HG03060 (cell line): ENCODE results near the gene GJC1.

Experiments used
- ATAC-seq: cut with Tn5 transposase; IDR thresholded peaks from one replicate; pipeline ENCODE4 v1.9.1; 2021; ENCODE audit warnings: low read depth, moderate number of reproducible peaks; ENCODE audit not compliant: unreplicated experiment

The GJC1 gene

GRCh38 chr17:44829523-44830358, at the start of gene GJC1:
TSS of gene GJC1 (minus strand) at chr17:44830287. CDS start at chr17:44805817, 24,470 bp downstream.
- no peak for ATAC-seq

GRCh38 chr17:44879376-44879775, 49.3 kb upstream of the GJC1 start:
- no peak for ATAC-seq

GRCh38 chr17:44878627-44879221, 48.6 kb upstream of the GJC1 start:
- ATAC-seq: no peak

- no peak for ATAC-seq
These were observed 47.0 kb upstream of the GJC1 start for GRCh38 chr17:44877121-44877520.

DNA sequence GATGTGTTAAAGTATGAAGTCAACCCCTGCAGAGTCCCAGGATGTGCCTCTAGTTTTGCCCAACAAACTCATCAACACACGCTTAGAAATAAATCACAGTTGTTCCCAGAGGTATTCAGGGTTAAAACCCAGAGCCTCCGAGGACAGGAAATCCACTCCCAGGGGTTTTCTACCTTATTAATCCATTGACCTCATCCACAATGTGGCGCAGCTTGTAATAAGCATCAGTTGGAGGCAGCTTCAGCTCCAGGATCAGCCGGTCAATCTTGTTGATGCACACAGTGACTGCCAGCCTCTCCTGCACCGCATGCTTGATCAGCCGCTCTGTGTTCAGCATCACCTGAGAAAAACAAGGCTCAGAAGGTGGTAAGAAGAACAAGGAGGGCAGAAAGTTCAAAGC, 45.7 kb upstream of the GJC1 start:
- ATAC-seq: no peak

GRCh38 chr17:44872131-44872768, 42.2 kb upstream of the GJC1 start:
- ATAC-seq: no peak

DNA sequence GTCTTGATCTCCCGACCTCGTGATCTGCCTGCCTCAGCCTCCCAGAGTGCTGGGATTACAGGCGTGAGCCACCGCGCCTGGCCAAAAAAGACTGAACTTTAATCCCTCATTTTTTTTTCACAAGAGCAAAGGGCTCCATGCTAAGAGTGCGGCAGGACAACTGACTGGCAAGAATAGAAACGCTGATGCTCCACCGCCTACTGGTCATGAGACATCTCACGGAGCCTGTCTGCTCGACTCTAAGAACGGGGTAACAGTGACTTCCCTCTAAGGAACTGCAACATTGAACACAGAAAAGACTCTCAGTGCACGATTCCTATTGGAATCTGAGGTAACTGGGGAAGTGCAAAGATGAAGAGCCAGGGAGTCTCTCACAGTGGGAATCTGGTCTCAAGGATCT, 41.5 kb upstream of the GJC1 start:
- ATAC-seq: no peak

- no peak for ATAC-seq
These were observed 37.8 kb upstream of the GJC1 start for GRCh38 chr17:44867841-44868240.

DNA sequence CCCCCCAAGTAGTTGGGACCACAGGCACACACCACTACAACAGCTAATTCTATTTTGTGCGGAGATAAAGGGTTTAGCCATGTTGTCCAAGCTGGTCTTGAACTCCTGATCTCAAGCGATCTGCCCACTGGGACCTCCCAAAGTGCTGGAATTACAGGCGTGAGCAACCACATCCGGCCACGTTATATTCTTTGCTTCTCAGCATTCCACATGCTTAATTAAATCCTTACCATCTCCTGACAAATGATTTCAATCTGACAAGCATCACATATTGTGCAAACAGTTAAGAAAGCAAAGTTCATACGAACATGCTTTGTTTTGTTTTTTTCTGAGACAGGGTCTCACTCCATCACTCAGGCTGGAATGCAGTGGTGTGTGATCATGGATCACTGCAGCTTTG, 35.8 kb upstream of the GJC1 start:
- no peak for ATAC-seq

- no peak for ATAC-seq
These were observed 35.2 kb upstream of the GJC1 start for GRCh38 chr17:44865231-44865660.

DNA sequence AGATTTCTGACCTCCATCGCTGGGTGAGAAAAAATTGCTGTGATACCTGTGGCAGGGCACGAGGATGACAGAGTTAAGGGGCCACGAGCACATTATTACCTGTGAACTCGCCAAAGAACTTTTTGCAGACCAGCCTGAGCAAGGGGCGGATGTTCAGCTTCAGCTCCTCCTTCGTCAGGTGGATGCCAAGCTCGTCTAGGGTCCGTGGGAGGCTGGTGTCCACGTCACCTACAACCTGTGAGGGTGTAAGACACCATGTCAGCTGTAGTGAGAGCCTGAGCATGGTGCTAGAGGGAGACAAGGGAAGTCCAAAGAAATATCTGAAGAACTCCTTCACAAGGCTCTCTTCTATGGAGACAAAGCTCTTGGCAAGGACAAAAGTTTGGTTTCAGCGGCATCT, 34.7 kb upstream of the GJC1 start:
- no peak for ATAC-seq

DNA sequence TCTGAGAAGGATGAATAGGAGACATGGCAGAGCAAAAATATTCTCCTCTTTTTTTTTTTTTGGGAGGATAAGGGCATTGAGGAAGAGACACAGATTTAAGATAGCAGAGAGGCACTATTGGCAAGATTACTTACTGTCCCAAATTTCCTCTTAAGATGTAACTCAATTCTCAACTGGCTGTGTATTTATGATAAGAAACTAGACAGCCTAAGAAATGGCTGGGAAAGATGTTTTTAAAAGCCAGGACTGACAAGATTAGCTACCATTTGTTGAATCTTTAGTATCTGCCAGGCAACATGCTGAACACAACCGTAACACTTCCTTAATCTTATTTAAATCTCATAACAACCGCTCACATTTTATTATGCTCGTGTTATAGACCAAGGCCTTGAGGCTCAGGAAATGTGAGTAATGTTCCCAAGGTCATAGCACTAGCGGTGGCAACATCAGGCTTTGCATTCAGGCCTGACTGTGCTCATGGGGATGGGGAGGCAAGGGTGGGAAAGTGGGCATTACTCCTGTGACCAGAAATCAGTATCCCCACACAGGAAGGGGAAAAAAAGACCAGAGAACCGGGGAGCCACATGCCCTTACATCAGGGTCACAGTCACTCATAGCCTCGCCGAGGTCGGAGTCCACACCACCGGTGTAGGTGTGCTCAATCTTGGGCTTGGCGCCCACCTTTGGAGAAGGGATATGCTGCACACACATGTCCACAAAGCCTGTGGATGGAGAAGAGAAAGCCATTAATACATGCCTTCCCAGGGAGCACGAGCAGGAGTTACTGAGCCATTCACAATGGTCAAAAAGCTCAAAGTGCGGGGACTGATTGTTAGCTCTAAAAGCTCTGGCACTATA, 33.2 kb upstream of the GJC1 start:
- ATAC-seq: no peak

GRCh38 chr17:44862278-44862914, 32.3 kb upstream of the GJC1 start:
- no peak for ATAC-seq

GRCh38 chr17:44859701-44860100, 29.6 kb upstream of the GJC1 start:
- no peak for ATAC-seq

GRCh38 chr17:44854192-44854591, 24.1 kb upstream of the GJC1 start:
- no peak for ATAC-seq

- ATAC-seq: no peak
These were observed 20.5 kb upstream of the GJC1 start for GRCh38 chr17:44850612-44851011.

DNA sequence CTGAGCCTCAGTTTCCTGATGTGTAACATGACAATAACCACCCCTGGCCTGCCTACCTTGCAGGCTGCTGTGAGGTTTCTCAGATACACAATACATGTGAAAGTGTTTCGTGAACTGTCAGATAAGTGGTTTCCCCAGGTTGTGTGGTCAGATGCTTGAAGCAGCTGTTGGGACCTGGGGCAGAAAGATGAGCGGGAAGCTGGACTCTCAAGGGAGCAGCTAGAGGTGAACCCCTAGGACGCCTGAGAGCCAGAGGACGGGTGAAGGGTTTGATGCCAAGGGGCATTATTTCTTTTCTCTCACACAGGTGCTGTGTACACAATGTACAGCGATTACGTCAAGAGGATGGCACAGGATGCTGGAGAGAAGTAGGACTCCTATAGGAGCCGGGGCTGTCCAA, 19.9 kb upstream of the GJC1 start:
- no peak for ATAC-seq

DNA sequence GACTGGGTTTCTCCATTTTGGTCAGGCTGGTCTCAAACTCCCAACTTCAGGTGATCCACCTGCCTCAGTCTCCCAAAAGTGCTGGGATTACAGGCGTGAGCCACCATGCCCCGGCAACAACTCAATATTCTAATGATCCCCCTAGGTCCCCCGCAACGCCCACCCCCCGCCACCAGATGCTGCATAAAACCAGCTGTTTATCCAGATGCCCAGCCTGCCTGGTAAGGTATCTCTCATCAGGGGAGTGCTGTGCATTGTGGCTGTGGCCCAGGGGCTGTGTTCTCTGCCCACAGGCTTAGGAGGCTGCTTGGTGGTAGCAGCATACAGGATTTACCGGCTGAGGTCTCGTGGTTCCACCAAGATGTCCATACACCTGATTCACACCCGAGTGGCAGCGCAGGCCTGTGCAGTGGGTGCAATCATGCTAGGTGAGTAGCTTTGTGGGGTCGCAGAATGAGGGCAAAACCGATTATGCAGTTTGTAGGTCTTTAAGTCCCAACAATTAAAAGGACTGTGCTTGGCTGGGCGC, 18.9 kb upstream of the GJC1 start:
- no peak for ATAC-seq

GRCh38 chr17:44848257-44848795, 18.2 kb upstream of the GJC1 start:
- no peak for ATAC-seq

DNA sequence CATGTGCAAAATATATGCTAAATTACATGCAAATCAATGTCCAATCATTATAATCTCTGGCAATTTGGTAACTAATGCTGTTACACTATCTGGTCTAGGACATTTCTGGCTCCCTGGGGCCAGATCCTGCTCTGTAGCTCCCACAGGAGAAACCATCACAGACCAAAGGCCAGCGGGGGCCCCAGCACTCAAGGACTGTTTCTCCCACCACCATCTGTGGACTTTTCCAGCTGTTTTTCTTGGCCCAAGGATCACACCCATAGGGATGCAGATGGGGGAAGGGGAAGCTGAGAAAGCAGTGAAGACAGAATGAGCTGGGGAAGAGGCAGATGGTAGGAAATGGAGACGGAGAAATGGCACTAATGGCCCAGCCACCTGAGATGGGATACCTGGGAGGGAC, 17.5 kb upstream of the GJC1 start, which contains the start of gene HIGD1B:
Gene HIGD1B, plus strand, starts transcription at position 298 of the 400 bp plus-strand sequence. CDS start 270 bp downstream, outside the sequence.
- no peak for ATAC-seq
